Stimulated activated CD8-positive, alpha-beta memory T cell treated with anti-CD3 and anti-CD28 coated beads, Interleukin-4, amount 100 ng/mL, for 48 hours (primary cell): ENCODE data around the gene TMEM204.

Experiments used
- DNase-seq: peaks from one replicate; pipeline ENCODE4 v3.0.0-alpha.2; 2020

The TMEM204 gene

DNA sequence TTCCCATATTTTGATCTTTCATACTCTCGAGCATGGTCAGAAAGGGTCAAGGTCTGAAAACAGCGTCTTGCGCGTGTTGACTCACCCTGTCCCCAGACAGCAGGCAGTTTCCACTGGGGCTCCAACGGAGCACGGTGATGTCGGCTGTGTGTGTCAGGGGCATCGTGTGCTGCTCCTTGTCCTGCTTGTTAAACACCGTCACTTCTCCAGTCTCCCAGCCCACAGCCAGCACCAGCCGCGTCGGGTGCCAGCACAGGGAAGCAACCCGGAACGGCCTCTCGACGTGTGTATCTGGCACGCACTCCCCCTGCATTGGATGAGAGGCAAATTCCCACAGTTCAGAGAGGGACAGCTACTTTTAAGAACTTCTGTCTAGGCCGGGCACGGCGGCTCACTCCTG, 68.8 kb downstream of the TMEM204 start:
- DNase-seq = no peak
